Astrocyte (in vitro differentiated cells and primary cell): Measurements from ENCODE around the gene PHF13. TPM values are rescaled to one million over a fixed set of nuclear protein-coding genes. Genes with fewer than 3 reads are reported as not detected.

Experiments
- DNase-seq: peaks from one replicate; pipeline ENCODE4 v3.0.0-alpha.2; 2010; ENCODE audit warnings: low read depth
- FAIRE-seq: peaks from 2 replicates; lab custom pipeline; 2011; peaks lifted over from hg19 to GRCh38; lab: Jason Lieb, UNC
- H2AFZ ChIP-seq: 2 replicates; pipeline ENCODE4 v1.6.0; 2012; ENCODE audit warnings: low read depth, low read length, inconsistent platforms
- H3K27ac ChIP-seq: 2 replicates; pipeline ENCODE4 v1.5.1; 2011; ENCODE audit warnings: low read depth, low read length, inconsistent platforms
- H3K27me3 ChIP-seq: 2 replicates; pipeline ENCODE4 v1.6.0; 2011; ENCODE audit warnings: low read length, inconsistent platforms; ENCODE audit not compliant: insufficient read depth
- H3K36me3 ChIP-seq: 2 replicates; pipeline ENCODE4 v1.5.1; 2011; ENCODE audit warnings: low read length, inconsistent platforms; ENCODE audit not compliant: insufficient read depth
- H3K4me1 ChIP-seq: 2 replicates; pipeline ENCODE4 v1.5.1; 2011; ENCODE audit warnings: low read length, inconsistent platforms; ENCODE audit not compliant: insufficient read depth
- H3K4me2 ChIP-seq: 2 replicates; pipeline ENCODE4 v1.6.0; 2012; ENCODE audit warnings: low read length, inconsistent platforms
- H3K4me3 ChIP-seq: 2 replicates; pipeline ENCODE4 v1.5.1; 2011; ENCODE audit warnings: low read depth, mild to moderate bottlenecking, low read length, inconsistent platforms; ENCODE audit not compliant: insufficient read depth
- H3K79me2 ChIP-seq: 2 replicates; pipeline ENCODE4 v1.6.0; 2012; ENCODE audit warnings: mild to moderate bottlenecking, low read length, inconsistent platforms; ENCODE audit not compliant: insufficient read depth
- H3K9ac ChIP-seq: 2 replicates; pipeline ENCODE4 v1.6.0; 2012; ENCODE audit warnings: mild to moderate bottlenecking, low read length, inconsistent platforms
- H3K9me3 ChIP-seq: 2 replicates; pipeline ENCODE4 v1.5.1; 2012; ENCODE audit warnings: low read depth, mild to moderate bottlenecking, low read length, inconsistent platforms; ENCODE audit not compliant: insufficient read depth
- H4K20me1 ChIP-seq: 2 replicates; pipeline ENCODE4 v1.6.0; 2012; ENCODE audit warnings: low read length, inconsistent platforms; ENCODE audit not compliant: insufficient read depth
- H3K27ac Mint-ChIP-seq: one replicate; pipeline ENCODE4 v1.8.0; 2021; ENCODE audit warnings: mild to moderate bottlenecking, mixed read lengths; ENCODE audit not compliant: unreplicated experiment
- H3K27me3 Mint-ChIP-seq: one replicate; pipeline ENCODE4 v1.8.0; 2021; ENCODE audit warnings: low read depth, mixed read lengths; ENCODE audit not compliant: unreplicated experiment
- H3K36me3 Mint-ChIP-seq: one replicate; pipeline ENCODE4 v1.8.0; 2021; ENCODE audit warnings: low read depth, mixed read lengths; ENCODE audit not compliant: unreplicated experiment
- H3K4me1 Mint-ChIP-seq: one replicate; pipeline ENCODE4 v1.8.0; 2021; ENCODE audit warnings: low read depth, mixed read lengths; ENCODE audit not compliant: unreplicated experiment
- H3K4me3 Mint-ChIP-seq: one replicate; pipeline ENCODE4 v1.8.0; 2021; ENCODE audit warnings: mild to moderate bottlenecking, moderate library complexity, mixed read lengths; ENCODE audit not compliant: unreplicated experiment
- H3K9me3 Mint-ChIP-seq: one replicate; pipeline ENCODE4 v1.8.0; 2021; ENCODE audit warnings: mild to moderate bottlenecking, mixed read lengths; ENCODE audit not compliant: unreplicated experiment
- CTCF ChIP-seq: IDR thresholded peaks from 2 replicates; pipeline ENCODE4 v1.5.1; 2011; ENCODE audit warnings: low read depth, mild to moderate bottlenecking, inconsistent platforms, low read length, moderate library complexity; ENCODE audit not compliant: insufficient read depth
- EZH2 ChIP-seq: IDR thresholded peaks from 2 replicates; pipeline ENCODE4 v1.6.1; 2012; ENCODE audit warnings: mild to moderate bottlenecking, low read length, inconsistent platforms; ENCODE audit not compliant: insufficient read depth
- total RNA-seq: library from RNA; stranded (reverse); gene quantifications from 2 replicates; pipeline ENCODE4 v1.2.1, GENCODE V29; 2021

The PHF13 gene
- total RNA-seq, 1 donor from 2014 or later = 23.7 TPM

- peaks cover 36% of the 10 kb centered on the region for H3K36me3 ChIP-seq
- H3K27ac Mint-ChIP-seq = no peak overlapping the region
- FAIRE-seq = no peak
These were observed 17.2 kb upstream of the PHF13 start for GRCh38 chr1:6596351-6596750.

GRCh38 chr1:6596886-6597776 lies 16.4 kb upstream of the PHF13 start:
- DNase-seq (no peak), FAIRE-seq (no peak)
- Mint-ChIP-seq H3K4me3 (no peak overlapping the region), H3K27me3 (no peaks in the 10 kb centered on the region), H3K36me3 (peaks cover 17% of the 10 kb centered on the region), H3K4me1 (peaks cover 10% of the 10 kb centered on the region), H3K9me3 (no peaks in the 10 kb centered on the region), H3K27ac (no peak overlapping the region)
- Histone ChIP-seq H3K4me2 (no peak overlapping the region), H4K20me1 (peaks cover 93% of the 10 kb centered on the region), H3K4me1 (peaks cover 16% of the 10 kb centered on the region), H3K27me3 (no peaks in the 10 kb centered on the region), H3K79me2 (peaks cover 94% of the 10 kb centered on the region), H3K9me3 (no peaks in the 10 kb centered on the region), H3K27ac (no peak overlapping the region), H3K36me3 (peaks cover 36% of the 10 kb centered on the region), H3K4me3 (no peak overlapping the region), H3K9ac (no peak overlapping the region), H2AFZ (no peak overlapping the region)
- TF ChIP-seq CTCF (no peak), EZH2 (no peak)

More at GRCh38 chr1:6596351-6596750, 17.2 kb upstream of the PHF13 start:
- peaks cover 93% of the 10 kb centered on the region for H3K79me2 ChIP-seq
- H3K4me1 ChIP-seq = peaks cover 16% of the 10 kb centered on the region
- no peaks in the 10 kb centered on the region for H3K27me3 Mint-ChIP-seq
- H3K4me2 ChIP-seq = no peak overlapping the region
- no peak overlapping the region for H3K9ac ChIP-seq
- no peak overlapping the region for H3K27ac ChIP-seq
- no peak for DNase-seq
- H3K27me3 ChIP-seq = no peaks in the 10 kb centered on the region
- H3K36me3 Mint-ChIP-seq = peaks cover 17% of the 10 kb centered on the region
- peaks cover 10% of the 10 kb centered on the region for H3K4me1 Mint-ChIP-seq
- no peaks in the 10 kb centered on the region for H3K9me3 ChIP-seq
- TF ChIP-seq EZH2 = no peak
- no peak for TF ChIP-seq CTCF
- no peak overlapping the region for H2AFZ ChIP-seq
- no peak overlapping the region for H3K4me3 ChIP-seq
- H4K20me1 ChIP-seq = peaks cover 95% of the 10 kb centered on the region
- peak overlapping the region; percentile 64 for H3K4me3 Mint-ChIP-seq
- no peaks in the 10 kb centered on the region for H3K9me3 Mint-ChIP-seq

GRCh38 chr1:6597777-6598131 lies 15.8 kb upstream of the PHF13 start:
- no peak for FAIRE-seq
- H3K27ac Mint-ChIP-seq = no peak overlapping the region
- Histone ChIP-seq H3K9ac (no peak overlapping the region), H3K36me3 (peaks cover 35% of the 10 kb centered on the region), H3K9me3 (no peaks in the 10 kb centered on the region), H3K4me1 (peaks cover 16% of the 10 kb centered on the region), H3K4me2 (no peak overlapping the region), H3K79me2 (peaks cover 92% of the 10 kb centered on the region), H3K4me3 (no peak overlapping the region), H2AFZ (no peak overlapping the region), H4K20me1 (peaks cover 91% of the 10 kb centered on the region), H3K27me3 (no peaks in the 10 kb centered on the region), H3K27ac (no peak overlapping the region)
- no peaks in the 10 kb centered on the region for H3K27me3 Mint-ChIP-seq
- no peaks in the 10 kb centered on the region for H3K9me3 Mint-ChIP-seq
- H3K4me1 Mint-ChIP-seq = peaks cover 10% of the 10 kb centered on the region
- no peak for DNase-seq
- TF ChIP-seq EZH2 (no peak), CTCF (no peak)
- H3K36me3 Mint-ChIP-seq = peaks cover 17% of the 10 kb centered on the region
- H3K4me3 Mint-ChIP-seq = no peak overlapping the region
